Suprapubic skin (tissue), 4 donors: ENCODE data around the gene CEACAM4. TPM values are rescaled to one million over a fixed set of nuclear protein-coding genes. Genes with fewer than 3 reads are reported as not detected.

Experiments used
- DNase-seq, 2 donors: peaks; one replicate each; pipeline ENCODE4 v3.0.0-alpha.2; 2019; ENCODE audit warnings: low spot score in 2 of 2
- H3K27ac ChIP-seq: fragments of 200-600 bp; sonication (generic); one replicate; pipeline ENCODE4 v1.5.1; 2019
- H3K27me3 ChIP-seq: fragments of 200-600 bp; sonication (generic); one replicate; pipeline ENCODE4 v1.5.1; 2019
- H3K36me3 ChIP-seq: fragments of 200-600 bp; sonication (generic); one replicate; pipeline ENCODE4 v1.5.1; 2019
- H3K4me1 ChIP-seq: fragments of 200-600 bp; sonication (generic); one replicate; pipeline ENCODE4 v1.5.1; 2019
- H3K4me3 ChIP-seq: fragments of 200-600 bp; sonication (generic); one replicate; pipeline ENCODE4 v1.5.1; 2019; ENCODE audit warnings: mild to moderate bottlenecking
- H3K9me3 ChIP-seq: fragments of 200-600 bp; sonication (generic); one replicate; pipeline ENCODE4 v1.5.1; 2019
- EP300 ChIP-seq: sonication (generic); formaldehyde crosslinking; IDR thresholded peaks from one replicate; pipeline ENCODE4 v1.6.1; 2017; ENCODE audit warnings: antibody characterized with exemption
- POLR2A ChIP-seq, 2 donors: fragments of 450-650 bp; IDR thresholded peaks; one replicate each; pipeline ENCODE4 v1.6.1; 2017; ENCODE audit warnings: antibody characterized with exemption in 2 of 2, mild to moderate bottlenecking in 2 of 2, moderate library complexity in 2 of 2
- POLR2AphosphoS5 ChIP-seq, 3 donors: sonication (generic); formaldehyde crosslinking; IDR thresholded peaks; one replicate each; pipeline ENCODE4 v1.6.1; 2017; ENCODE audit warnings: antibody characterized with exemption in 3 of 3
- WGBS: methylation state at CpG from one replicate; pipeline ENCODE4 v1.1.5; 2018; 5-methylcytosine and 5-hydroxymethylcytosine counted together
- total RNA-seq, 4 donors: library from RNA; depleted of rRNA; stranded (reverse); fragments of >200 nt; gene quantifications; one replicate each; pipeline ENCODE4 v1.1.0, GENCODE V29; 2016
- TF ChIP-seq, protein P1 (sequence below), 2 donors: fragments of 200-600 bp in 1 of 2; fragments of 450-650 bp in 1 of 2; sonication (generic) in 1 of 2; IDR thresholded peaks; one replicate each; pipeline ENCODE4 v1.5.1; 2016 to 2019; ENCODE audit warnings: antibody characterized with exemption in 2 of 2, mild to moderate bottlenecking in 1 of 2, moderate library complexity in 1 of 2

The CEACAM4 gene
- total RNA-seq, 4 donors from 2014 or later: 1.9 TPM; not detected in 3

DNA sequence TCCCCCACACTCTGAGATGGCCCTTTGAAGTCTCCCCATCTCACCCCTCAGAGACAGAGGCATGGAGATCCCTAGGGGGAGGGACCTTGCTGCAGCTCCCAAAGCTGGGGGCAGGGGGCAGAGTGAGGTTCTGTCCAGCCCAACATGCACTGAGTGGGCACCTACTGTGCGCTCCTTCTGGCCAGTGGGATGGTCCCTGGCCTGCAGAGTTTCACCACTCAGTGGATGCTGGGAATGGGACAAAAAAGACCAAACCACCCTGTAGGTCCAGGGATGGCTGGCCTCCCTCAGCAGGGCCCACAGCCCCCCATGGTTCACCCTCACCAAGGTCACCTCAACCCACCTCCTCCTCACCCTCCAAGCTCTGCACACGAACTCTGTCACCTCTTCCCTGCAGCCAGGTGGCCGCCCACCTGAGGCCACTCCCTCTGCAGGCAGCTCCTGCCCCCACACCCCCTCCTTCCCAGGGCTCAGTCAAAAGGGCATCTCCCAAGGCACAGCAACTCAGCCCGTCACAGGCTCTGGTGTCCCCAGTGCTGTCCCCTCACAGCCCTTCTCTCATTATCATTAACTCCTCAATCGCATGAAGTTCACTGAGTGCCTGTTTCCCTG is 34.8 kb downstream of the CEACAM4 start:
- no peaks in the 10 kb centered on the region for H3K9me3 ChIP-seq
- TF ChIP-seq, protein P1, sequence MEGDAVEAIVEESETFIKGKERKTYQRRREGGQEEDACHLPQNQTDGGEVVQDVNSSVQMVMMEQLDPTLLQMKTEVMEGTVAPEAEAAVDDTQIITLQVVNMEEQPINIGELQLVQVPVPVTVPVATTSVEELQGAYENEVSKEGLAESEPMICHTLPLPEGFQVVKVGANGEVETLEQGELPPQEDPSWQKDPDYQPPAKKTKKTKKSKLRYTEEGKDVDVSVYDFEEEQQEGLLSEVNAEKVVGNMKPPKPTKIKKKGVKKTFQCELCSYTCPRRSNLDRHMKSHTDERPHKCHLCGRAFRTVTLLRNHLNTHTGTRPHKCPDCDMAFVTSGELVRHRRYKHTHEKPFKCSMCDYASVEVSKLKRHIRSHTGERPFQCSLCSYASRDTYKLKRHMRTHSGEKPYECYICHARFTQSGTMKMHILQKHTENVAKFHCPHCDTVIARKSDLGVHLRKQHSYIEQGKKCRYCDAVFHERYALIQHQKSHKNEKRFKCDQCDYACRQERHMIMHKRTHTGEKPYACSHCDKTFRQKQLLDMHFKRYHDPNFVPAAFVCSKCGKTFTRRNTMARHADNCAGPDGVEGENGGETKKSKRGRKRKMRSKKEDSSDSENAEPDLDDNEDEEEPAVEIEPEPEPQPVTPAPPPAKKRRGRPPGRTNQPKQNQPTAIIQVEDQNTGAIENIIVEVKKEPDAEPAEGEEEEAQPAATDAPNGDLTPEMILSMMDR (IDR thresholded peaks at IDR 0.05): no peak
- TF ChIP-seq EP300: no peak
- TF ChIP-seq POLR2AphosphoS5 (IDR thresholded peaks at IDR 0.05): no peak
- no peak for TF ChIP-seq POLR2A (IDR thresholded peaks at IDR 0.05)
- 49% methylated on average over 5 of the region's 5 CpGs for WGBS

DNA sequence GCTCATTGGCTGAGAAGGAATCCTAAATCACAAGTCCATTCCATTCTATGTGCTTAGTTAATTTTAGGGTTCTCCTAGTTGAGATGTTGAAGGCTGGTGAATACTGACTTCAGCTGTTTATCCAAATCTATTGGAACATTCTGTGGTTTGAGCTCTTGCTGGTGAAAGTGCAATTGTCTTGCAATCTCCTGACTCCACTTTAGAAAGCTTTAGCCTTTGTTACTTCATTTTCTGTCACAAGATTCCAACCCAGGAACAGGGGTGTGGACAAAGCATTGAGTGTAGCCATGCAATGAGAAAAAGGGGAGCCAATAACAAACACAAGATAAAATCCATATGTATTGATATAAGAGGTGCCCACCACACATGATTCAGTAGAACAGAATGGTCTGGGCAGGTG is 35.9 kb downstream of the CEACAM4 start:
- Histone ChIP-seq H3K27ac (no peak overlapping the region), H3K4me3 (no peak overlapping the region), H3K4me1 (no peaks in the 10 kb centered on the region), H3K27me3 (peaks cover 17% of the 10 kb centered on the region), H3K36me3 (no peaks in the 10 kb centered on the region), H3K9me3 (no peaks in the 10 kb centered on the region)
- no peak for DNase-seq
- TF ChIP-seq POLR2A (IDR thresholded peaks at IDR 0.05) (no peak), EP300 (no peak), POLR2AphosphoS5 (IDR thresholded peaks at IDR 0.05) (no peak)
- TF ChIP-seq, protein P1 (IDR thresholded peaks at IDR 0.05): no peak

More for the DNA sequence above, 34.8 kb downstream of the CEACAM4 start:
- Histone ChIP-seq H3K27ac (no peak overlapping the region), H3K4me3 (no peak overlapping the region), H3K27me3 (peaks cover 25% of the 10 kb centered on the region), H3K4me1 (no peaks in the 10 kb centered on the region), H3K36me3 (no peaks in the 10 kb centered on the region)
- DNase-seq: no peak

DNA sequence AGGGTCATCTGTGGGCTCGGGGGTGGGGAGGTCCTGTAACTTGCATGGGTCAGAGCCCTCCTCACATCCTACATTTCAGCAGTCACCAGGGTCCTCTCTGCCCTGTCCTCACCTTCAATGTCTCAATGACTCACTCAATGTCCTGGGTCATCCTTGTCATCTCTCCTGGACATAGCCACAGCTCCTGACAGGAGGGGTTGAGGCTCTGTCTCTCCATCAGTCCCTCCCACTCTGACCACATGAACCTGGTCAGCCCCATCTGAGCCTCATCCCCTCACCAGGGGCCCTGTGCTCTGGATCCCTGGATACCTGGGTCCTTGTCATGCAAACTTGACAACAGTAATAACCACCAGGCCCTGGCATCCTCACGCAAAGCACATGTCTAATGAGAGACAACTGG is 37.5 kb downstream of the CEACAM4 start:
- no peak for DNase-seq
- WGBS: 50% methylated on average over 2 of the region's 2 CpGs
- Histone ChIP-seq H3K27ac (no peak overlapping the region), H3K4me3 (no peak overlapping the region), H3K27me3 (peaks cover 12% of the 10 kb centered on the region), H3K4me1 (no peaks in the 10 kb centered on the region), H3K9me3 (no peaks in the 10 kb centered on the region), H3K36me3 (no peaks in the 10 kb centered on the region)
- TF ChIP-seq EP300 (no peak), POLR2A (IDR thresholded peaks at IDR 0.05) (no peak), POLR2AphosphoS5 (IDR thresholded peaks at IDR 0.05) (no peak)
- TF ChIP-seq, protein P1 (IDR thresholded peaks at IDR 0.05): no peak

DNA sequence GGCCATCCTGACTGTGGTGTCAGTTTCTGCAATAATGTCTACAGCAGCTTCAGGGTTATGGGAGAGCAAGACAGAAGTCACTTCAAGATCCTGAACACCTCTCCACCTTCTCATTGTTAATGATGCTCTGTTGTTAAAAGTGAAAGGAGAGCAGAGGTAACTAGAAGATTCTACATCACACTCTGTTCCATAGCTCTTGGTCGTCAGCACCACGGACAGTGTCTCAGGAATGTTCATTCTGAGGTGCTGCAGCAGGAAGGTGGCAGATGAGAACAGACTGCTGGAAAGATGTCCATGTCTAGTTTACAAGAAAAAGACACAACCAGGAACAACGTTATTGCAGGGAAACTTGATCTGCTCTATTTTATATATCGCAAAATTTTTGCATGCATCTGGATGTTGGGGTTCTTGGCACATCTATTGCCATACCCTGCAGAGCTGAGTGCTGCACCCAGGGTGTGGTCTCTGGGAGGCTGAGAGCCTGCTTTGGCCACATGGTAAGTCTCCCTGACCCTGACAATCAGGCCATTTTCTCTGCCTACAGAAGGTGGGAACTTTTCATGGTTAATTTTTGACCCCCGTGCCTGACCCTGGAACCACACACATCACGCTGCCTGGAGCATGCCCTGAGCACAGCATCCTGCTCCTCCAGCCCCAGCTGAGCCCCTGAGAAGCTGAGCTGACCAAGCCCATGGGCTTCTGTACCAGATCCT is 38.2 kb downstream of the CEACAM4 start:
- TF ChIP-seq POLR2AphosphoS5 (IDR thresholded peaks at IDR 0.05) (no peak), POLR2A (IDR thresholded peaks at IDR 0.05) (no peak), EP300 (no peak)
- TF ChIP-seq, protein P1 (IDR thresholded peaks at IDR 0.05): no peak
- Histone ChIP-seq H3K36me3 (no peaks in the 10 kb centered on the region), H3K4me1 (no peaks in the 10 kb centered on the region), H3K27me3 (peaks cover 12% of the 10 kb centered on the region), H3K4me3 (no peak overlapping the region), H3K27ac (no peak overlapping the region), H3K9me3 (no peaks in the 10 kb centered on the region)
- 33% methylated on average over 6 of the region's 6 CpGs for WGBS
- no peak for DNase-seq

DNA sequence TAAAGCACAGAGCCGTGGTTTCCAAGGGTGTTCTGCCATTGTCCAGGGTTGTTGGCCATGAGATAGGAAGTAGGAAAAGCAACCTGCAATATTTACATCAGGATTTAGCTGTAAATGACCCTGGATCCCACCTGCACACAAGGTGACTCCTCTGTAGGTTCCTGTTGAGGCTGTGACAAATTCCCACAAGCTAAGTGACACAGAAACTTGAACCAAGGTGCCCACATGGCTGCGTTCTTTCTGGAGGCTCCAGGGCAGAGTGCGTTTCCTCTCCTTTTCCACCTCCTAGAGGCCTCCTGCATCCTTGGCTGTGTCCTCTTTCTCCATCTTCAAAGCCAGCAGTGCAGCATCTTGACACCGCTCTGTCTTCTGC is 39.0 kb downstream of the CEACAM4 start:
- no peak for DNase-seq
- no peak overlapping the region for H3K27ac ChIP-seq
- H3K4me3 ChIP-seq: no peak overlapping the region
- no peaks in the 10 kb centered on the region for H3K36me3 ChIP-seq
- H3K9me3 ChIP-seq: no peaks in the 10 kb centered on the region
- 77% methylated on average over 4 of the region's 4 CpGs for WGBS
- TF ChIP-seq POLR2AphosphoS5 (IDR thresholded peaks at IDR 0.05): no peak
- no peak for TF ChIP-seq EP300
- no peak for TF ChIP-seq POLR2A (IDR thresholded peaks at IDR 0.05)
- TF ChIP-seq, protein P1 (IDR thresholded peaks at IDR 0.05): no peak
- H3K27me3 ChIP-seq: peaks cover 12% of the 10 kb centered on the region
- no peaks in the 10 kb centered on the region for H3K4me1 ChIP-seq
